Measurements from ENCODE around the gene TPMT.

GRCh38 chr6:18132346-18132745 is 22.5 kb downstream of the TPMT start:
- TF ChIP-seq CTCF (IDR thresholded peaks at IDR 0.05; ENCODE audit: low read length) (no peak), EZH2phosphoT487 (IDR thresholded peaks at IDR 0.05; ENCODE audit: low read length) (no peak), EZH2 (optimal IDR thresholded peaks at IDR 0.05; ENCODE audit: low read depth, low read length) (no peak)
